Right kidney (tissue), 1 donor: ENCODE data around the gene UBXN6.

Experiments used
- DNase-seq: peaks from one replicate; pipeline ENCODE4 v3.0.0-alpha.2; 2016

Gene UBXN6

DNA sequence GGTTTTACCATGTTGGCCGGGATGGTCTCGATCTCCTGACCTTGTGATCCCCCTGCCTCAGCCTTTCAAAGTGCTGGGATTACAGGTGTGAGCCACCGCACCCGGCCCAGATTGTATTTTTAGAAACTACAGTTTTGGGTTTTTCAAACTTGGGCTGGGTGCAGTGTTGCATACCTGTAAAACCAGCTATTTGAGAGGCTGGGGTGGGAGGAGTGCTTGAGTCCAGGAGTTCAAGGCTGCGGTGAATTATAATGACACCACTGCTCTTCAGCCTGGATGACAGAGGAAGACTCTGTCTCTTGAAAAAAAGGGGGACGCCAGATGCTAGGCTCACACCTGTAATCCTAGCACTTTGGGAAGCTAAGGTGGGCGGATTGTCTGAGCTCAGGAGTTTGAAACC lies 51.0 kb downstream of the UBXN6 start:
- DNase-seq = no peak

DNA sequence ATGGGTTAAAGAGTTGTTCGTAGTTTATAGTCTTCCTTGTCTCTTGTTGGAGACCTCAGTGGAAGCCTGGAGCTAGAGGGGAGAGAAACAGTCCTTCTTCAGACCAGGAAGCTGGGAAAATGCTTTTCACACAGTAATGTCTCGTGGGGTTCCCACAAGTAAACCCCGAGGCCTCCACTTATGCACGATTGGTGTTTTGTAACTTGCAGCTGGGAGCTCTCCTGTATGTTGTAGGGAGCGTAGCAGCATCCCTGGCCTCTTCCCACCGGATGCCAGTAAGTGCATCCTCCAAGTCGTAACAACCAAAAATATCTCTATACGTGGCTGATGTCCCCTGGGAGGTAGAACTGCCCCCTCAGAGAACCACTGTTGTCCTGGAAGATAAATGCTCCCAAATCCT lies 51.6 kb downstream of the UBXN6 start:
- DNase-seq = no peak

GRCh38 chr19:4403005-4403761 lies 54.4 kb downstream of the UBXN6 start:
- DNase-seq = no peak

- peak; percentile 83 for DNase-seq
Measured at GRCh38 chr19:4402171-4403004, 55.2 kb downstream of the UBXN6 start, which contains the start of gene CHAF1A. Gene CHAF1A, plus strand, starts transcription at chr19:4402640. Its CDS starts 123 bp downstream, at chr19:4402763.

DNA sequence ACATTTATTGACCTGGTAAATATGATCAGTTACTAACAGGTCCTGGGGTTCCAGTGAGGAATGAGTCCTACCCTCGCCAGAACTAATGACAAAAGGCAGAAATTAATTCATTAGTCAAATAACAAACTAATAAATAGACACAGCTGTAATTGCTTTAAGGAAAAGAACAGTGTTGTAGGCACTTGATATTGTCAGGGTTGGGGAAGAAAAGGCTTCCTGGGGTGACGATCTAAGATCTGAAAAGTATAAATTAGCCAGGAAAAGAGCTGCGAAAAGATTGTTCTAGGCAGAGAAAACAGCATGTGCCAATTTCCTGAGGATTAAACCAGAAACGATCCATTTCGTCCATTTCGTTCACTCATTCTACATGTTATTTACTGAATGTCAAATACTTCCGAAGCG lies 55.8 kb downstream of the UBXN6 start:
- DNase-seq = no peak

DNA sequence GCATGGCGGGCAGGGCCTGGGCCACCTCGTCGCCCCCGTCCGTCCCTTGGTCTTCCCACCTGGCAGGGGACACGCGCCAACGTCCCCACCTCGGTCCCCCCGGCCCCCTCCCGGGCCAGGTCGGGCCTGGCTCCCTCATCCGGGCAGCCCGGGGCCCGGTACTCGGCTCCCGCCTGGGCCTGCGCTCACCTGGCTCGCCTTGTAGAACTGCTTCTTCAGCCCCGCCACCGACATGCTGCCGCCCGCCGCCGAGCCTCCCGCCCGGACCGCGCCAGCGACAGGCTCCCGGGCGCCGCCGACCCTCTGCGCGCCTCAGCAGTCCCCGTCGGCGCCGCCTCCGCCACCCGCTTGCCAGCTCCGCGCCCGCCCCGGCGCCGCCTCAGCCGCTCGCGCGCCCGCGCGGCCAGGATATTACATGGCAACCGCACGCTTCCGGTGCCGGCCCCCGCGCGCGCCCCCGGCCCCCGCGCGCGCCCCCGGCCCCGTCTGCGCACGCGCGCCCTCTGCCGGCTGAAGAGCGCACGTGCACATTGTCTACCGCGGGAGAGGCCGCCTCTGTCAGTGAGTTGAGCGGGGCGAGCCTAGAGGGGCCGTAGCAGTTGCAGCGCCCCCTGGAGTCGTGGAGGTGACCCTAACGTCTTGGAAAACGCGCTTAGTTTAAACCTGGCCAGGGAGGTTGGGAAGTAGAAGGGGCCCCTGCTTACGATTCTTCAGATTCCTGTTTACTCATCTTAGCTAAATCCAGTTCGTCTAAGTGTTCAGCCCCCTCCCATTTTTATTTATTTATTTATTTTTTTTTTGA lies 57.3 kb downstream of the UBXN6 start, which contains the start of gene SH3GL1:
SH3GL1 (minus strand) TSS at position 413 of the 802 bp plus-strand sequence; CDS start at position 234, 179 bp downstream.
- DNase-seq = peak; percentile 80

GRCh38 chr19:4399812-4400134 lies 57.8 kb downstream of the UBXN6 start:
- no peak for DNase-seq

DNA sequence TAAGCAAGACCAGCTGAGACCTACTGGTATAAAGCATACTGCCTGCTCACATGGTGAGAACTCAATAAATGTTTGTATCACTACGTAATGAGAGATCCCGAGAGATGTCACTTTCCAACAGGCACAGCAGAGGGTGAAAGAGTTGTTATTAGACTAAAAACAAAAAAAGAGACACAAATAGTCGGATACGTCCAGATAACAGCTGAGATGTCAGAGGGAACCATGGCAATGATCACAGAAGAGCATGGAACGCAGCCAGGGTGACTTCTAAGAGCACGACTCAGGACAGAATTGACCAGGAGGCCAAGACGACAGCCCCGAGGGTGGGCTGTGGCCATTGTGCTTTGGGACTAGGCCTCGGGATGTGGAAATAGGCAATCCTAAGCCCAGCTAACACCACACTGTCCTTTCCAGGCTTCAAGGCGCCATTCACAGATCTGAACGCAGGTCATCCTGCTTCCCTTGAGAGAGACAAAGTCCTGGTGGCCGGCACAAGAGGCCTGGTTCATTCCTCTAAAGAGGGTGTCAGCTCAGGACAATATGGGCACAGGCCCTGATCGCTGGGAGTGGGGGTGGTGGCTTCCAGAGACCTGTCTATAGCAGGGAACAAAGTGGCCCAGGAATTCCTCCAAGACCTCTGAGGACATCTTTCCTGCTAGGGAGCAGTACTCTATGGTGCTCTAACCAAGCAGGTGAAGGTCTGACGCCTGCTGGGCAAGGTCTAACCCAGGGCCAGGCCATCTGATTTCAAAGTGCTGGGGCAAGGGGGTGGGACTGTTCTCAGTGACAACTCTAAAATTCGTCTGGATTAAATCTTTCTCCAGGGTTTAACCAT lies 60.4 kb downstream of the UBXN6 start:
- no peak for DNase-seq
